Trophoblast cell (in vitro differentiated cells and primary cell): ENCODE data around the gene PRLR.

Experiments used
- DNase-seq, 2 donors: peaks; one replicate each; pipeline ENCODE4 v3.0.0-alpha.2; 2016
- H2AFZ ChIP-seq: 2 replicates; pipeline ENCODE4 v1.6.1; 2013; ENCODE audit warnings: low read length, moderate library complexity, mild to moderate bottlenecking; ENCODE audit not compliant: insufficient read depth, poor library complexity
- H2AK5ac ChIP-seq: 2 replicates; pipeline ENCODE4 v1.6.1; 2013; ENCODE audit warnings: mild to moderate bottlenecking, low read length
- H2BK120ac ChIP-seq: 2 replicates; pipeline ENCODE4 v1.6.1; 2013; ENCODE audit warnings: low read length, mild to moderate bottlenecking, moderate library complexity; ENCODE audit not compliant: insufficient read depth, poor library complexity
- H2BK12ac ChIP-seq: 2 replicates; pipeline ENCODE4 v1.6.1; 2013; ENCODE audit warnings: mild to moderate bottlenecking, low read length, moderate library complexity
- H2BK5ac ChIP-seq: 2 replicates; pipeline ENCODE4 v1.6.1; 2013; ENCODE audit warnings: low read length, low read depth, moderate library complexity, mild to moderate bottlenecking; ENCODE audit not compliant: poor library complexity
- H3K14ac ChIP-seq: 2 replicates; pipeline ENCODE4 v1.6.1; 2013; ENCODE audit warnings: mild to moderate bottlenecking, low read length
- H3K18ac ChIP-seq: 2 replicates; pipeline ENCODE4 v1.6.1; 2013; ENCODE audit warnings: mild to moderate bottlenecking, low read length
- H3K23ac ChIP-seq: 2 replicates; pipeline ENCODE4 v1.6.1; 2013; ENCODE audit warnings: low read length
- H3K27ac ChIP-seq: 2 replicates; pipeline ENCODE4 v1.5.1; 2013; ENCODE audit warnings: low read depth, mild to moderate bottlenecking, inconsistent platforms, low read length, moderate library complexity
- H3K27me3 ChIP-seq: 2 replicates; pipeline ENCODE4 v1.6.1; 2013; ENCODE audit warnings: inconsistent platforms, mild to moderate bottlenecking, low read length, moderate library complexity; ENCODE audit not compliant: insufficient read depth
- H3K36me3 ChIP-seq, 2 experiments: 1 replicate in 1 of 2; 2 replicates in 1 of 2; pipeline ENCODE4 v1.6.1; 2013; ENCODE audit warnings: low read length in 2 of 2, mild to moderate bottlenecking in 2 of 2, moderate library complexity in 1 of 2; ENCODE audit not compliant: insufficient read depth in 2 of 2, control insufficient read depth in 1 of 2
- H3K4ac ChIP-seq: 2 replicates; pipeline ENCODE4 v1.6.1; 2013; ENCODE audit warnings: low read depth, mild to moderate bottlenecking, low read length, moderate library complexity
- H3K4me1 ChIP-seq, 2 experiments: 1 replicate in 1 of 2; 2 replicates in 1 of 2; pipeline ENCODE4 v1.6.1; 2013; ENCODE audit warnings: low read length in 2 of 2, mild to moderate bottlenecking in 2 of 2, moderate library complexity in 1 of 2; ENCODE audit not compliant: insufficient read depth in 2 of 2, control insufficient read depth in 1 of 2
- H3K4me2 ChIP-seq: 2 replicates; pipeline ENCODE4 v1.6.1; 2013; ENCODE audit warnings: inconsistent platforms, mild to moderate bottlenecking, low read length, moderate library complexity
- H3K4me3 ChIP-seq: 2 replicates; pipeline ENCODE4 v1.5.1; 2013; ENCODE audit warnings: mild to moderate bottlenecking, low read depth, low read length, inconsistent platforms
- H3K79me1 ChIP-seq: one replicate; pipeline ENCODE4 v1.6.1; 2013; ENCODE audit warnings: low read length
- H3K79me2 ChIP-seq: 2 replicates; pipeline ENCODE4 v1.6.1; 2013; ENCODE audit warnings: low read length, mild to moderate bottlenecking; ENCODE audit not compliant: control insufficient read depth, insufficient read depth, poor library complexity
- H3K9ac ChIP-seq: 2 replicates; pipeline ENCODE4 v1.6.1; 2013; ENCODE audit warnings: mild to moderate bottlenecking, low read length
- H3K9me3 ChIP-seq: 2 replicates; pipeline ENCODE4 v1.6.1; 2013; ENCODE audit warnings: low read depth, mild to moderate bottlenecking, control low read depth, inconsistent platforms, low read length; ENCODE audit not compliant: insufficient read depth
- H4K12ac ChIP-seq: 2 replicates; pipeline ENCODE4 v1.6.1; 2013; ENCODE audit warnings: low read depth, mild to moderate bottlenecking, low read length, moderate library complexity
- H4K8ac ChIP-seq: 2 replicates; pipeline ENCODE4 v1.6.1; 2013; ENCODE audit warnings: low read depth, mild to moderate bottlenecking, low read length, moderate library complexity
- H4K91ac ChIP-seq: one replicate; pipeline ENCODE4 v1.6.1; 2013; ENCODE audit warnings: low read depth, mild to moderate bottlenecking, low read length, moderate library complexity
- WGBS: extraction: QIAGEN DNeasy Blood & Tissue Kit; methylation state at CpG from one replicate; pipeline ENCODE4 v1.1.7; 2013; ENCODE audit warnings: missing lambda C conversion rate; ENCODE audit not compliant: insufficient read length, insufficient coverage; ENCODE audit errors: extremely low coverage; 5-methylcytosine and 5-hydroxymethylcytosine counted together

Gene PRLR

DNA sequence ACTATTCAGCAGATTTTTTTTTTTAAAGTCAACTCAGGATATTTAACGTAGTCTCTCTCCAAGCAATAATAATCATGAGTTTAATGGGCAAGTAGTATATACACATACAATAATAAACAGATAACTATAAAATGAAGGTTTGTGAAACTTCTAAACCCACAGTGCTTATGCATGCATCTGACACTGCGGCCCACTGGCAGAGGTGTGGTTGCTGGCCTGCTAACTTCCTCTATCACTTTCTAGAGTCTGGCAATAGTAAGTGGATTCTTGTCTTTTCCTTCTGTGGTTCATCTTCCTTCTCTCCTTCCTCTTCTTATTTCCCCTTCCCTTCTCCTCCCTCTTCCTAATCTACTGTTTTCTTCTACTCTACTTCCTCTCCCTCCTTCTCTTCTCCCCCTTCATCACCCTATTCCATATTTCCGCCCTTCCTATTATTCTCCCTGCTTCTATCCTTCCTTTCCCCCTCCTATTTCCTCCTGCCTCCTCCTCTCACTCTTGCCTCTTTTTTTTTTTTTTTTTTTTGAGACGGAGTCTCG is 164.0 kb downstream of the PRLR start:
- 100% methylated on average over 1 of the region's 5 CpGs for WGBS

DNA sequence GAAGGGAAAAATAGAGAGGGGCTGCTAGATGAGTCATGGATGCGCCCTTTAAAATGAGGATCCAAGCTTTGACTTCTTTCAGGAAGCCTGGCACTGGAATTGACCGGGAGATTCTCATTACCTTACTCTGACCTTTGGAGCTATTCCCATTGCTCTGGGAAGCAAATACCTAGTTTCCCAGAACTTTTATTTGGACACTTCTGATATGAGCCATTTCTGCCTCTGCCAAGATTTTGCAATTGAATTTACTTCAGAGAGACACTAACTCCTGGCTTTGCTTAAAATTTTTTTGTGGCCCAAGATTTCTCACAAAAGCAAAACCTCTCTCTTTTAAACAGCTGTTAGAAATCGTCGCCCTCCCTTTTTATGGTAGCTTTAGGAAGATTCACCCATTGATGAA is 166.9 kb downstream of the PRLR start:
- Histone ChIP-seq H4K91ac (no peak overlapping the region), H3K79me1 (no peaks in the 10 kb centered on the region), H3K4me2 (no peak overlapping the region), H3K9ac (no peak overlapping the region), H2BK12ac (no peak overlapping the region), H4K12ac (no peak overlapping the region), H3K4me1 (no peaks in the 10 kb centered on the region), H4K8ac (no peak overlapping the region), H2AK5ac (no peak overlapping the region), H2BK120ac (no peak overlapping the region), H3K79me2 (no peaks in the 10 kb centered on the region), H2BK5ac (no peak overlapping the region), H3K18ac (no peak overlapping the region), H3K4me3 (no peak overlapping the region), H3K27me3 (no peaks in the 10 kb centered on the region), H3K14ac (no peak overlapping the region), H3K27ac (no peak overlapping the region), H3K9me3 (no peaks in the 10 kb centered on the region), H3K4ac (no peak overlapping the region), H3K23ac (no peak overlapping the region), H3K36me3 (no peaks in the 10 kb centered on the region), H2AFZ (no peak overlapping the region)
- no CpG with 5 or more reads among the region's 4 CpGs for WGBS
- DNase-seq: no peak

More for the DNA sequence above, 164.0 kb downstream of the PRLR start:
- Histone ChIP-seq H4K91ac (no peak overlapping the region), H3K4me3 (no peak overlapping the region), H3K36me3 (no peaks in the 10 kb centered on the region), H2AFZ (no peak overlapping the region), H3K4me1 (no peaks in the 10 kb centered on the region), H3K79me1 (no peaks in the 10 kb centered on the region), H3K9me3 (no peaks in the 10 kb centered on the region), H4K8ac (no peak overlapping the region), H2AK5ac (no peak overlapping the region), H3K4ac (no peak overlapping the region), H3K18ac (no peak overlapping the region), H2BK120ac (no peak overlapping the region), H3K14ac (no peak overlapping the region), H3K27ac (no peak overlapping the region), H3K9ac (no peak overlapping the region), H3K23ac (no peak overlapping the region), H2BK12ac (no peak overlapping the region), H3K4me2 (no peak overlapping the region), H3K27me3 (no peaks in the 10 kb centered on the region), H3K79me2 (no peaks in the 10 kb centered on the region), H4K12ac (no peak overlapping the region), H2BK5ac (no peak overlapping the region)
- no peak for DNase-seq

DNA sequence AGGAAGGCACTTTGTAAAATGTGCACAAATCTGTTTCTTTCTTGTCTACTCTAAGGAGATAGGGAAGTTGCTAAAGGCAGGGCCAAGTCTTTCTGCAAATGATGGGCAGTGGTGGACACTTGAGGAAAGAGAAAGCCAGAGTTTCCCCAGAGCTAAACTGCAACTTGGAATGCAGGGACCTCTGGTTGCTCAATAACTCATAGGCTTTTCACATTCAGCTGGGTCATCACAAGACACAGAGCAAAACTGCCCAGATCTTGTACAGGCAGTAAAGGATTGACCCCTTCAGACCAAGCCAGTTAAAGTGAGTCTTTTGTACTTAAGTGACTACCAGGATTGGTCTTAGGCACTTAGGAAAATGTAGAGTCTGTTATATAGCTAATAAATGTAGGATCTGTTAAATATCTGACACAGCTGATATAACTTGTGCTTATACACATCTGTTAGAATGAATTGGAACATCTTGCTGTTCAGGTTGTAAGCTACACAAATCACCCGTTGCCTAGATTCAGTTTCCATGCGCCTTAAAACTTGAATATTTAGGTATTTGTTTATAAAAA is 169.0 kb downstream of the PRLR start:
- Histone ChIP-seq H3K18ac (no peak overlapping the region), H3K4ac (no peak overlapping the region), H3K27me3 (no peaks in the 10 kb centered on the region), H3K14ac (no peak overlapping the region), H2BK120ac (no peak overlapping the region), H3K23ac (no peak overlapping the region), H4K12ac (no peak overlapping the region), H2AFZ (no peak overlapping the region), H3K4me3 (no peak overlapping the region), H4K8ac (no peak overlapping the region), H2BK12ac (no peak overlapping the region), H2AK5ac (no peak overlapping the region), H3K9ac (no peak overlapping the region), H3K4me1 (no peaks in the 10 kb centered on the region), H2BK5ac (no peak overlapping the region), H3K27ac (no peak overlapping the region), H4K91ac (no peak overlapping the region), H3K9me3 (no peaks in the 10 kb centered on the region), H3K79me1 (no peaks in the 10 kb centered on the region), H3K36me3 (no peaks in the 10 kb centered on the region), H3K79me2 (no peaks in the 10 kb centered on the region), H3K4me2 (no peak overlapping the region)
- no peak for DNase-seq
- WGBS: no CpG with 5 or more reads among the region's 2 CpGs

DNA sequence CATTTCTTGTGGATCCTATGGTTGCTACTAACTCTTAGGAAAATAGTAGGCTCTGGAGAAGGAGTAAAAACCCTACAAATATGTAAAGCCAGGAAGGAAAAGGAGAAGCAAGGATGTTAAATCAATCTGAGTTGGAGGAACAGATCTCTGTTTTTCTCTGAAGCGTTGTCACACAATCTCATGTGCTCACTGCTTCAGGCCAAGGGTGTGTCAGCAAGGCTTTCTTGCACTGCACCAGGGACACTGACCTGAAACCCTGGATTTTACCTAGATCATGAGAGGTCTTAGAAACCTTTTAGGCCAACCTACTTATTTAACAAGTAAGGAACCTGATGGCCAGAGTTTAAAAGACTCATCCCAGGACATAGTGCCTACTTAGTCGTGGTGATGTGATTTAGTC is 170.1 kb downstream of the PRLR start:
- Histone ChIP-seq H3K27ac (no peak overlapping the region), H4K12ac (no peak overlapping the region), H2AFZ (no peak overlapping the region), H3K4me1 (no peaks in the 10 kb centered on the region), H3K79me2 (no peaks in the 10 kb centered on the region), H3K36me3 (no peaks in the 10 kb centered on the region), H2BK12ac (no peak overlapping the region), H2BK120ac (no peak overlapping the region), H3K4me2 (no peak overlapping the region), H2BK5ac (no peak overlapping the region), H2AK5ac (no peak overlapping the region), H3K14ac (no peak overlapping the region), H3K79me1 (no peaks in the 10 kb centered on the region), H3K9me3 (no peaks in the 10 kb centered on the region), H4K91ac (no peak overlapping the region), H3K23ac (no peak overlapping the region), H3K27me3 (no peaks in the 10 kb centered on the region), H4K8ac (no peak overlapping the region), H3K9ac (no peak overlapping the region), H3K18ac (no peak overlapping the region), H3K4ac (no peak overlapping the region), H3K4me3 (no peak overlapping the region)
- no CpG with 5 or more reads among the region's 2 CpGs for WGBS
- DNase-seq: no peak
